Liver (tissue), 3 donors: Measurements from ENCODE around the gene CLDN14.

Source experiments
- CTCF ChIP-seq: fragments of 150-350 bp; IDR thresholded peaks from 2 replicates; pipeline ENCODE4 v1.5.1; 2017; ENCODE audit warnings: improper control_type of control experiment, low read depth, low read length; ENCODE audit not compliant: missing input control
- EGR1 ChIP-seq, 2 donors: IDR thresholded peaks; 2 replicates each; pipeline ENCODE4 v1.6.1; 2016 to 2018; ENCODE audit warnings: antibody characterized with exemption in 2 of 2, low read depth in 2 of 2
- FOXA1 ChIP-seq: IDR thresholded peaks from 2 replicates; pipeline ENCODE4 v1.6.1; 2016; ENCODE audit warnings: antibody characterized with exemption
- FOXA2 ChIP-seq: IDR thresholded peaks from 2 replicates; pipeline ENCODE4 v1.6.1; 2016; ENCODE audit warnings: antibody characterized with exemption
- GABPA ChIP-seq, 2 donors: IDR thresholded peaks in 1 of 2; conservative IDR thresholded peaks in 1 of 2; 2 replicates each; pipeline ENCODE4 v1.6.1; 2016; ENCODE audit warnings: antibody characterized with exemption in 2 of 2, mild to moderate bottlenecking in 1 of 2, moderate library complexity in 1 of 2
- JUND ChIP-seq, 2 donors: IDR thresholded peaks; 2 replicates each; pipeline ENCODE4 v1.6.1; 2016; ENCODE audit warnings: antibody characterized with exemption in 2 of 2
- MAX ChIP-seq: IDR thresholded peaks from 2 replicates; pipeline ENCODE4 v1.6.1; 2016; ENCODE audit warnings: antibody characterized with exemption
- RAD21 ChIP-seq, 2 donors: IDR thresholded peaks; 2 replicates each; pipeline ENCODE4 v1.6.1; 2016; ENCODE audit warnings: antibody characterized with exemption in 2 of 2, mild to moderate bottlenecking in 2 of 2
- REST ChIP-seq: IDR thresholded peaks from 2 replicates; pipeline ENCODE4 v1.6.1; 2016; ENCODE audit warnings: antibody characterized with exemption, mild to moderate bottlenecking
- RXRA ChIP-seq, 2 donors: IDR thresholded peaks; 2 replicates each; pipeline ENCODE4 v1.6.1; 2017 to 2018; ENCODE audit warnings: antibody characterized with exemption in 2 of 2, mild to moderate bottlenecking in 1 of 2
- SP1 ChIP-seq: IDR thresholded peaks from 2 replicates; pipeline ENCODE4 v1.6.1; 2018; ENCODE audit warnings: antibody characterized with exemption, mild to moderate bottlenecking
- TAF1 ChIP-seq: conservative IDR thresholded peaks from 2 replicates; pipeline ENCODE4 v1.6.1; 2016; ENCODE audit warnings: antibody characterized with exemption, mild to moderate bottlenecking
- YY1 ChIP-seq: IDR thresholded peaks from 2 replicates; pipeline ENCODE4 v1.6.1; 2016; ENCODE audit warnings: antibody characterized with exemption, mild to moderate bottlenecking
- donor health status: healthy.
- donor health status: healthy.

GRCh38 chr21:36528716-36529115 lies 48.8 kb upstream of the CLDN14 start:
- TF ChIP-seq CTCF: no peak
- TF ChIP-seq RXRA (IDR thresholded peaks at IDR 0.05): no peak
- no peak for TF ChIP-seq SP1
- TF ChIP-seq YY1: no peak
- no peak for TF ChIP-seq FOXA1
- no peak for TF ChIP-seq TAF1
- no peak for TF ChIP-seq GABPA (IDR thresholded peaks at IDR 0.05 in 1 of 2, conservative IDR thresholded peaks at IDR 0.05 in 1 of 2)
- TF ChIP-seq MAX: no peak
- no peak for TF ChIP-seq EGR1 (IDR thresholded peaks at IDR 0.05; ENCODE audit: low read depth in 2 of 2)
- TF ChIP-seq RAD21 (IDR thresholded peaks at IDR 0.05): no peak
- no peak for TF ChIP-seq REST
- TF ChIP-seq JUND (IDR thresholded peaks at IDR 0.05): no peak
- no peak for TF ChIP-seq FOXA2
